H1 (cell line): ENCODE measurements around the gene RMRP.

Source experiments
- CTCF ChIP-seq, 3 experiments: IDR thresholded peaks; 1 replicate in 2 of 3; 2 replicates in 1 of 3; pipeline versions ENCODE4 v1.5.1 to v1.6.1; 2011; ENCODE audit warnings: low read length in 3 of 3, mild to moderate bottlenecking in 3 of 3, inconsistent platforms in 2 of 3, low read depth in 1 of 3, moderate library complexity in 1 of 3; ENCODE audit not compliant: insufficient read depth in 1 of 3; ENCODE audit errors: control extremely low read depth in 1 of 3
- PHF8 ChIP-seq: fragments of 200-600 bp; sonication (generic); conservative IDR thresholded peaks from 2 replicates; pipeline ENCODE4 v1.7.1; 2012; ENCODE audit warnings: low read depth, mild to moderate bottlenecking, inconsistent platforms, low read length, moderate library complexity
- POLR2A ChIP-seq, 2 experiments: IDR thresholded peaks; 1 replicate in 1 of 2; 2 replicates in 1 of 2; pipeline ENCODE4 v1.6.1; 2011; ENCODE audit warnings: low read depth in 2 of 2, low read length in 2 of 2, mild to moderate bottlenecking in 2 of 2; ENCODE audit errors: control extremely low read depth in 1 of 2
- POLR2AphosphoS5 ChIP-seq: IDR thresholded peaks from 2 replicates; pipeline ENCODE4 v1.6.1; 2011; ENCODE audit warnings: low read depth, low read length
- SP4 ChIP-seq: IDR thresholded peaks from 2 replicates; pipeline ENCODE4 v1.6.1; 2012; ENCODE audit warnings: low read length, inconsistent platforms
- SUZ12 ChIP-seq: fragments of 200-600 bp; sonication (generic); IDR thresholded peaks from 2 replicates; pipeline ENCODE4 v1.6.1; 2012; ENCODE audit warnings: mild to moderate bottlenecking, inconsistent platforms, low read length, moderate library complexity, mixed read lengths
- USF2 ChIP-seq: IDR thresholded peaks from 2 replicates; pipeline ENCODE4 v1.6.1; 2011; ENCODE audit warnings: low read length, improper control_type of control experiment

GRCh38 chr9:35662437-35662836, 4.6 kb upstream of the RMRP start:
- TF ChIP-seq CTCF (IDR thresholded peaks at IDR 0.05; ENCODE audit: control extremely low read depth in 1 of 3, insufficient read depth in 1 of 3, low read depth in 1 of 3, low read length in 3 of 3) (no peak), SP4 (no peak), SUZ12 (no peak), POLR2A (IDR thresholded peaks at IDR 0.05; ENCODE audit: control extremely low read depth in 1 of 2, low read depth in 2 of 2, low read length in 2 of 2) (no peak), POLR2AphosphoS5 (no peak), PHF8 (no peak), USF2 (no peak)
